ENCODE data around the gene C22orf42. TPM values are rescaled to one million over a fixed set of nuclear protein-coding genes. Genes with fewer than 3 reads are reported as not detected.

Gene C22orf42, protein sequence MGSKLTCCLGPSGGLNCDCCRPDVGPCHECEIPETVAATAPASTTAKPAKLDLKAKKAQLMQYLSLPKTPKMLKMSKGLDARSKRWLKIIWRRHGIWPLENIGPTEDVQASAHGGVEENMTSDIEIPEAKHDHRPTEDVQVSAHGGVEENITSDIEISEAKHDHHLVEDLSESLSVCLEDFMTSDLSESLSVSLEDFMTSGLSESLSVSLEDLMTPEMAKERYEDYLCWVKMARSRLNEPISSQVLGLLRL
- not detected in 2 replicates for total RNA-seq (2014; rRNA removed; shearing (Covaris generic); ENCODE audit: low replicate concordance)

DNA sequence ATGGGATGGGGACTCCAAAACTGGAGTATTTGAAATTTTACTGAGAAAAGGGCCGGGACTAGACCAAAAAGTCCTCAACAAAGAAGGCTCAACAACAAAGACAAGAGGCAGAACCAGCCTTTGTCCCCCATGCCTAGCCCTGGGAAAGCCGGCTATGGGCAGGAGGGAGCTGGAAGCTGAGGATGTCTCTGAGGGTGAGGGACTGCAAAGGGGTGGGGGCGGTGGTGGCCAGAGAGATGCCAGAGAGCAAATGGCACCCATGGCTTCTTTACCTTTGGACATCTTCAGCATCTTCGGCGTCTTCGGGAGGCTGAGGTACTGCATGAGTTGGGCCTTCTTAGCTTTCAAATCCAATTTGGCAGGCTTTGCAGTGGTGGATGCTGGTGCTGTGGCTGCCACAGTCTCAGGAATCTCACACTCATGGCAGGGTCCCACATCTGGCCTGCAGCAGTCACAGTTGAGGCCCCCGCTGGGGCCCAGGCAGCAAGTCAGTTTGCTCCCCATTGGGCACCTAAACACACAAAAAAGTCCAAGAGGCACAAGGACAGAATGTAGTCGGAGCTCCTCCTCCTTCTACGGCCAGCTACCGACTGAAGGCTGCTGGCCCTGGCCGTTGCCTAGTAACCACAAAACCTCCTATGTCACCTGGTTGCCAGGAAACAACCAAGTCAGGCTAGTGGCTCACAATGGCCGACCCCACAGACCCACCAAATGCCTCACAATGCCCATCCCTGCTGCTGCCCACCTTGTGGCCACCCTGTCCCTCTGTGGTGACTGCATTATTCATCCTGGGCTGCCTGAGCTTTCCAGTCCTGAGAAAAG lies at the start of gene C22orf42:
C22orf42 (minus strand) TSS at position 592 of the 822 bp plus-strand sequence; CDS start at position 504, 88 bp downstream.
- Histone ChIP-seq H3K9me3 (no peaks in the 10 kb centered on the region), H3K27me3 (peaks cover 15% of the 10 kb centered on the region), H3K36me3 (no peaks in the 10 kb centered on the region), H3K4me3 (no peak within 1 kb of the TSS)
- no peak for DNase-seq

DNA sequence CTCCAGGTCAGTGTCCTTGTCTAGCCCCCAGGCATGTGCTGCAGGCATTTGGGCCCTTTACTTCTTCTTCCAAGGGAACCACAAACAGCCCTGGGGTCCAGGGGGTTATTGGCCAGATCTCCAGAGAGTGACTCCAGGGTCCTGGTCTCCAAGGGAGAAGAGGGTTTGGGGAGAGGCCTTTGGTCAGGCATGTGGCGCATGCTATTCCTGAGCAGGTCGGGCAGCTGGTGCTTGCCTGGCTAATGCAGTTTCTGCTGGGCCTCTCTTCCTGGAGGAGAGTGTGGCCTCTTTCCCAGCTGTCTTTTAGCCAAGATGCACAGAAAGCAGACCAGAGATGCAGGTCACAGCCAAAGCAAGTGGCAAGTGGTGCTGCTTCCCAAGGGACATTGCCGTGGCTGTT lies 49.6 kb upstream of the C22orf42 start:
- Histone ChIP-seq H3K36me3 (no peaks in the 10 kb centered on the region), H3K27me3 (peaks cover 8% of the 10 kb centered on the region), H3K4me3 (no peak overlapping the region), H3K9me3 (no peaks in the 10 kb centered on the region)
- no peak for DNase-seq

DNA sequence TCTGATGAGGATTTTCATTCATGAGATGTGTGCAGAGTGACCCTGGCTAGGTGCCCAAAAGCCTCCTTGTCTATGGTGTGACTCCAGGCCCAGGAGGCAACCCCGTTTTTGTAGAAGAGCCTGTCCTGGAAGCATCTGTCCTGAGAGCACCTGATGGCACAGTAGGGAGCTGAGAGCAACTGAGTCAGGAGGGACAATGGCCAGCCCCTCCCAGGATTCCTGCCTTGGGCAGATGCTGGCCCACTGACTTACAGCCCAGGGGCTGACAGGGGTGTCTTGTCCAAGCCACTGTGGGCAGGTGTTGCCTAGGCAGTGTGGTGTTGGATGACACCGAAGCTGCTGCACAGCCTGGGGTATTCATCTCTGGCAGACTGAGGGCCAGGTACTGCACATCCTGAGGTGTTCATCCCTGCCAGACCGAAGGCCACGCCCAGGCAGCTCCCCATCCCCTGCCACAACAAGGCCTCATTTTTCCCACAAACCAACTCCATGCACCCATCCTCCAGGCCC lies 48.9 kb upstream of the C22orf42 start:
- DNase-seq = no peak
- Histone ChIP-seq H3K36me3 (no peaks in the 10 kb centered on the region), H3K9me3 (no peaks in the 10 kb centered on the region), H3K27me3 (peaks cover 15% of the 10 kb centered on the region), H3K4me3 (no peak overlapping the region)

DNA sequence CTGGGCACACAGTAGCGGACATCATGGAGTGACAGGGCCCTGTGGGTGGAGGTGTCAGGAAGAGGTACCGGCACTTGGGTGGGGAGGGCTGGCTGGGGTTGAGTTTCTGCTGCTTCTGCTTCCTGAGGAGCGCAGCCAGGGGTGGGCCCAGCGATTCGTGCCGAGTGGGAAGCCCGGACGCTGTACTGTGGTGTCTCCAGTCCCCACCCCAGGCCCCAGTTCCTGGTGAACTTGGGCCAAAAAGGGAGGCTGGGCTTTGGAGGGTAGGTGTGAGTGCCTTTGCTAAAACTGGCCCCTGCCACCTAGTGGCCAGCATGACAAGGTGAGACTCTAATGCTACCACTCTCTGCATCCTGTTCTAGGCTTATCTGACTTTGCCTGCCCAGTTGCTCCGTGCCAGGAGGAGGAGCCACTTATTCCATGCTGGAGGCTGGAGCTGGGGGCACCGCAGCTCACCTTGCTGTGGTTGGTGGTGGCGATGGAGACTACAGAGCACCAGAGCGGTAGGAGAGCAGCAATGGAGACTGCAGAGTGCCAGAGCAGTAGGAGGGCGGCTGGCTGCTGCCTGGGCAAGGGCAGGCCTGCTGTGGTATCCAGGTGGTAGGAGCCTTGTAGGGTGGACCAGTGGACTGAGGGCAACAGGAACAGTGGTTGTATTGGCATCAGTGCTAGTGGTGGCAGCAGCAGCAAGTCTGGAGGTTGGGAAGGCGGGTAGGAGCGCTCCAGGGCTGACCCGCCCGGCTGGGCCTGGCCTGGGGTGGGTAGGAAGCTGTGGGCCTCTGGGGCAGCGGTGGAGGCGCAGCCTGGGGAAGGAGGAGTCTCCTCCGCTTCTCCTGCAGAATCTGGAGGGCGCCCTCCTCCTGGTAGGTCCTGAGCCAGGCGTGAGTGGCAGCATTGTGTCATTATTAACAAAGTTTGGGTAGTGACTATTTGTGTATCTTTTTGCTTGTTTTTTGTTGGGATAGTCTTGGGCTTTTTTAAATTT lies 48.0 kb upstream of the C22orf42 start:
- DNase-seq = peak; percentile 17
- peaks cover 24% of the 10 kb centered on the region for H3K27me3 ChIP-seq
- H3K4me3 ChIP-seq = no peak overlapping the region
- no peaks in the 10 kb centered on the region for H3K36me3 ChIP-seq
- H3K9me3 ChIP-seq = no peaks in the 10 kb centered on the region

DNA sequence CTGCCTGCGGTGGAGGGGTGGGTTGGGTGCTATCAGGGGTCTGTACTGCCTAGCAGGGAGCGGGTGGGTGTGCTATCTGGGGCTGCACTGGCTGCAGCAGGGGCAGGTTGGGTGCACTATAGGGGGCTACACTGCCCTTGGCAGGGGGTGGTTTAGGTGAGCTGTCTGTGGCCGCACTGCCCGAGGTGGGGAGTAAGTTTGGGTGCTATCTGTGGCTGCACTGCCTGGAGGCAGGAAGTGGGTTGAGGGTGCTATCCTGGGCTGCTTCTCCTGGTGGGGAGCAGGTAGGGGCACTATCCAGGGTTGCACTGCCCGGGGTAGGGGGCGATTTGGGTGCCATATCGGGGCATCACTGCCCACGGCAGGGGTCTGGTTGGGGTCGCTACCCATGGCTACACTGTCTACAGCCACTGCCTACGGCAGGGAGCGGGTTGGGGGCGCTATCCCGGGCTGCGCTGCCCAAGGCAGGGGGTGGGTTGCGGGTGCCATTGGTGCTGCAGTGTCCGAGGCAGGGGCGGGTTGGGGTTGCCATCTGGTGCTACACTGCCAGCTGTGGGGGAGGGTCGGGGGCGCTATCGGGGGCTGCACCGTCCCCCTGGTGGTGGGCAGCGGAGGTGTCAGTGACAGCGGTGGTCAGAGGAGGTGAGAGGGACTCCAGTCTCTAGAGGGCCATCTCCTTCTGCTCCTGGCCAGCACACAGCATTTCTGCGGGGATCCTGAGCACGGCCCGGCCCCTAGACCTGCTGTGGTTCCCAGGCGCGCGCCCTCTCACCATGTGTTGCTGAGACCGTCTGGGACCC lies 47.1 kb upstream of the C22orf42 start:
- Histone ChIP-seq H3K36me3 (no peaks in the 10 kb centered on the region), H3K27me3 (peaks cover 24% of the 10 kb centered on the region), H3K9me3 (no peaks in the 10 kb centered on the region), H3K4me3 (no peak overlapping the region)
- DNase-seq = no peak

DNA sequence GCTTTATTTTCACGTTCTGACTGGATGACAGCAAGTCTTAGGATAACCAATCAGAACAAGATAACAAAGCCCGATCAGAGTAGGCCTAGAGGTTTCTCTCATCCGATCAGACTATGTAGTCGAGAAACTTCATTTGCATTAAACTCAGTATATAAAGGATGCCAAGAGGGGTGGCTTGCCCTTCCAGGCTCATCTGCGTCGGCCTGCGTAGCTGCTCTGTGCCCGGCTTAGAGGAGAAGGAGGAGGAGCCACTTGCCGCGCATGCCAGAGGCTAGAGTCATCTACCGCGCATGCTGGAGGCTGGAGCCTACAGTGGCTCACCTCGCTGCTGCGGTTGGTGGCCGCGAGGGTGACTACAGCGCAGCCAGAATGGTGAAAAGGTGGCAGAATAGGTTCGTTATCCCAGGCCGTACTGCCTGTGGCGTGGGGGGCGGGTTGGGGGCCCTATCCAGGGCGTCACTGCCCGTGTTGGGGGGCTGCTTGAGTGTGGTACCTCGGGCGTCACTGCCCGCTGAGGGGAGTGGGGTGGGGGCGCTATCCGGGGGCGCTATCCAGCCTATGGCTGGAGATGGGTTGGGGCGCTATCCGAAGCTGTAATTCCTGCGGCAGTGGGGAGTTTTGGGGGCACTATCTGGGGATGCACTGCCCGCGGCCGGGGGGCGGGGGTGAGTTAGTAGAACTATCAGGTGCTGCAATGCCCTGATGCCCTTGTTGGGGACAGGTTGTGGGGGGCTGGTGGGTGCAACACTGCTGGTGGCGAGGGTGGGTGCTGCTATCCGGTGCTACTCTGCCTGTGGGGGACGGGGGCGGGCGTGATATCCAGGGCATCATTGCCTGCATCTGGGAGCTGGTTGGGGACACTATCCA lies 46.0 kb upstream of the C22orf42 start, which contains the start of gene RFPL2:
RFPL2 (minus strand) TSS at position 218 of the 867 bp plus-strand sequence. CDS start 2,622 bp downstream, outside the sequence.
- Histone ChIP-seq H3K9me3 (no peaks in the 10 kb centered on the region), H3K4me3 (peak within 1 kb of the TSS; percentile 5), H3K36me3 (no peaks in the 10 kb centered on the region), H3K27me3 (peaks cover 24% of the 10 kb centered on the region)
- peak; percentile 71 for DNase-seq

DNA sequence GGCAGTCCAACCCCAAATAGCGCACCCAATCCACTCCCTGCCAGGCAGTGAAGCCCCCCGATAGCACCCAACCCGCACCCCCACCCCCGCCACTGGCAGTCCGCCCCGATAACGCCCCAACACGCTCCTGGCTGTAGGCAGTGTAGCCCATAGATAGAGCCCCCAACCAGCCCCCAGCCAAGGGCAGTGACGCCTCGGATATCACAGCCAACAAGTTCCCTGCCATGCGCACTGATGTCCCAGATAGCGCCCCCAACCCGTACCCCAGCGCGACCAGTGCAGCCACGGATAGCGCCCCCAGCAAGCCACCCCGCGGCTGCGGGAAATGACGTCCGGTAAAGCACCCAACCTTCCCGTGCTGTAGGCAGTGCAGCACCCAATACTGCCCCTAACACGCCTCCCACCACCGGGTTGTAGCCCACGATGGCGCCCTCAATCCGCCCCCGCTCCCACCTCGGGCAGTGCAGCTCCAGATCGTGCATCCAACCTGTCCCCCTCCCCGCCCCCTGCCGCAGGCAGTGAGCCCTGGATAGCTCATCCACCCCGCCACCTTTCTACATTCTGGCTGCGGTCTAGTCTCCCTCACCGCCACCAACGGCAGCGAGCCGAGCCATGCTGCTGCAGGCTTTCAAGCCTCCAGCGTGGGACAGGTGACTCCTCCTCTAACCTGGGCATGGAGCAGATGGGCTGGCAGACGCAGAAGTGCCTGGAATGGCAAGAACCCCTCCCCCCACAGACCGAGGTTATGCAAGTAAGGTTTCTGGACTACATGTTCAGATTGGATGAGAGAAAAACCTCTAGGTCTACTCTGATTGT lies 45.1 kb upstream of the C22orf42 start:
- Histone ChIP-seq H3K9me3 (no peaks in the 10 kb centered on the region), H3K4me3 (peak overlapping the region; percentile 5; the same call in 1 of the 2 replicates), H3K36me3 (no peaks in the 10 kb centered on the region), H3K27me3 (peaks cover 24% of the 10 kb centered on the region)
- no peak for DNase-seq

DNA sequence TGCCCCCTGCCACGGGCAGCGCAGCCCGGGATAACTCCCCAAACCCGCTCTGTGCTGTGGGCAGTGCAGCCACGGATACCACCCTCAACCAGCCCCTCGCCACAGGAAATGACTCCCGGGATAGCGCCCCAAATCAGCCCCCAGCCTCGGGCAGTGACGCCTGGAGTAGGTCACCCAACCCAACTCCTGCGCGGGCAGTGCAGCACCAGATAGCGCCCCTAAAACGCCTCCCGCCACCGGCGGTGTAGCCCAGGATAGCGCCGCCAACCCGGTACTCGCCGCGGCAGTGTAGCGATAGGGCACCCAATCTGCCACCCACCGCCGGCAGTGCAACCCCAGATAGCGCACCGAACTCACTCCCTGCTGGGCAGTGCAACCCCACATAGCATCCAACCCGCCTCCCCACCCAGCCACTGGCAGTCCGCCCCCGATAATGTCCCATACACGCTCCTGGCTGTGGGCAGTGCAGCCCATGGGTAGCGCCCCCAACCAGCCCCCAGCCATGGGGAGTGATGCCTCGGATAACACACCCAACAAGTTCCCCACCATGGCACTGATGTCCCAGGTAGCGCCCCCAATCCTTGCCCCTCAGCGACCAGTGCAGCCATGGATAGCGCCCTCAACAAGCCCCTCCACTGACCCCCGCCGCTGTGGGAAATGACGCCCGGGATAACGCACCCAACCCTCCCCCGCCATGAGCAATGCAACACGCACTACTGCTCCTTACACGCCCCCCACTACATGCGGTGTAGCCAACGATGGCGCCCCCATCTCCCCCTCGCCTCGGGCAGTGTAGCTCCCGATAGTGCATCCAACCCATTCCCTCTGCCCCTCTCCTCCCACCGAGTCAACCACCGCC lies 44.3 kb upstream of the C22orf42 start:
- no peaks in the 10 kb centered on the region for H3K36me3 ChIP-seq

DNA sequence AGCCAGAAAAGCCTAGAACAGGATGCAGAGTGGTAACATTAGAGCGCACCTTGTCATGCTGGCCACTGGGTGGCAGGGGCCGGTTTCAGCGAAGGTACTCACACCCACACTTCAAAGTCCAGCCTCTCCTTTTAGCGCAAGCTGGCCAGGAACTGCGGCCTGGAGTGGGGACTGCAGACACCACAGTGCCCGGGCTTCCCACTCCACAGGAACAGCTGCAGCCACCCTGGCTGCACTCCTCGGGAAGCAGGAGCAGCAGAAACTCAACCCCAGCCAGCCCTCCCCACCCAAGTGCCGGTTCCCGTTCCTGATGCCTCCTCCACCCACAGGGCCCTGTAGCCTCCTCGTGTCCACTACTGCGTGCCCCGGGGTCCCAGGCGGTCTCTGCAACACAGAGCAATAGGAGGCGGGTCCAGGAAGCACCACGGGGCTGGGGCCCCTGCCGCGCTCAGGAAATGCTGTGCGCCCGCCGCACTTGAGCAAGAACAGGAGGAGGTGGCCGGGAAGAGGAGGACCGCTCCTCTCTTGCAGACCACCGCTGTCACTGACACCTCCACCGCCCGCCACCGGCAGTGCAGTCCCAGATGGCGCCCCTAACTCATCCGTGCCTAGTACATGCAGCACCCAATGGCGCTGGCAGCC lies 43.6 kb upstream of the C22orf42 start:
- DNase-seq = peak; percentile 49
- no peak overlapping the region for H3K4me3 ChIP-seq
- H3K36me3 ChIP-seq = no peaks in the 10 kb centered on the region
- peaks cover 24% of the 10 kb centered on the region for H3K27me3 ChIP-seq
- no peaks in the 10 kb centered on the region for H3K9me3 ChIP-seq

More for the DNA sequence above, 44.3 kb upstream of the C22orf42 start:
- no peak for DNase-seq
- Histone ChIP-seq H3K4me3 (no peak overlapping the region), H3K9me3 (no peaks in the 10 kb centered on the region), H3K27me3 (peaks cover 24% of the 10 kb centered on the region)

DNA sequence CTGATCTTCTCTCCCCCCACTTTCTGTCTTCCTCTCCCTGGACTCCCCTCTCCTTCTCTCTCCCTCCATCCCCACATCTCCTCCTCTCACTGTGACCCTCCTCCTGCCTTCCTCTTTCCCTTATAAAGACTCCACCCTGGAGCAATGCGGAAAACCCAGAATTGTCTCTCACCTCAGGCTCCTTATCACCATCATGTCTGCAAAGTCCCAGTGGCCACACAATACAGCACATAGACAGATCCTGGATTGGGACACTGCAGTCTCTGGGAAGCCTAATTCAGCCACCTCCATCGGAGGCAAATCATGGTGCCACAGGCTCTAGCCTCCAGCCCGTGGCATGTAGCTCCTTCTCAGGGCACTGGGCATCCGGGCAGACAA lies 43.0 kb upstream of the C22orf42 start:
- DNase-seq = no peak
- no peak overlapping the region for H3K4me3 ChIP-seq

DNA sequence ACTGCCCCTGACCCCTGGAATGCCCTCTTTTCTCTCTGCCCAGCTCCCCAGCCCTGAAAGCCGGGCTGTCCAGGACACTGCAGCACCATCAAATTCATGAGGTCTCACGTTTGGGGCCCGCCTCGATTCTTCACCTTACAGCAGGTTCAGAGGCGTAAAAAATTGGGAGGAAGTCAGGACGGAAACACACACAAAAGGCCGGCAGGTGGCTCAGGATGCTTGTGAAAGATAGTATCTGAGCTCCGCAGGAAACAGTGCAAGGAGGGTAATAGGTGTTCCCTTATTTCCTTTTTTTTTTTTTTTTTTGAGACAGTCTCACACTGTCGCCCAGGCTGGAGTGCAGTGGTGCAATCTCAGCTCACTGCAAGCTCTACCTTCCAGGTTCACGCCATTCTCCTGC lies 41.6 kb upstream of the C22orf42 start:
- Histone ChIP-seq H3K36me3 (no peaks in the 10 kb centered on the region), H3K9me3 (no peaks in the 10 kb centered on the region), H3K4me3 (no peak overlapping the region), H3K27me3 (peaks cover 24% of the 10 kb centered on the region)
- no peak for DNase-seq

More for the DNA sequence above, 43.0 kb upstream of the C22orf42 start:
- Histone ChIP-seq H3K27me3 (peaks cover 24% of the 10 kb centered on the region), H3K36me3 (no peaks in the 10 kb centered on the region), H3K9me3 (no peaks in the 10 kb centered on the region)

DNA sequence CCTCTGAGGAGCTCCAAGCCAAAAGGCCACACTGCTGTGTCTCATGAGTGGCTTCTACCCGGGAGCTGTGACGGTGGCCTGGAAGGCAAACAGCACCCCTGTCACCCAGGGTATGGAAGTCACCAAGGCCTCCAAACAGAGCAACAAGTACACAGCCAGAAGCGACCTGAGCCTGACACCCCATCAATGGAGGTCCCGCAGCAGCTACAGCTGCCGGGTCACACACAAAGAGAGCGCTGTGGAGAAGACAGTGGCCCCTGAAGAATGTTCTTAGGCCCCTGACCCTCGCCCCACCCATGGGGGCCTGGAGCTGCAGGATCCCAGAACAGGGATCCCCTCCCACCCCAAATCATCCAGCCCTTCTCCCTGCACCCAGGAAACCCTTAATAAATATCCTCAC lies 40.9 kb upstream of the C22orf42 start:
- Histone ChIP-seq H3K27me3 (peaks cover 26% of the 10 kb centered on the region), H3K36me3 (no peaks in the 10 kb centered on the region), H3K9me3 (no peaks in the 10 kb centered on the region), H3K4me3 (no peak overlapping the region)
- DNase-seq = no peak

DNA sequence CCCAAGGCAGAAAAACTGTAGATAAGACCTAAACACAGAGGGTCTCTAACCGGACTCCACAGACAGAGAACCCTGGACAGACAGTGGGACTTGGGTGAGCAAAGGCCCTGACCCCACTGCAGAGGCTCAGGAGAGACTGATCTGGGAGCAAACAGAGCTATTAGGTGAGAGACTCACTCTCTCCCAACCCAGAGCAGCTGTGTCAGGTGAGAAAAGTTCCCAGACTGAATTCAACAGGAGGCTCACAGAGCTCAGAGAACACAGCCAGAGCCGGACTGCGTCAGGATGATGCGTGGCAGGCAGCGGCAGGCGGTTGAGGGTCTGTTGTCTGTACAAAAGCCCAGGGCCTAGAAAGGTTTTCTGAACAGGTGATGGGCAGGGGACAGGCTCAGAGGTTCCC lies 40.2 kb upstream of the C22orf42 start:
- Histone ChIP-seq H3K27me3 (peaks cover 27% of the 10 kb centered on the region), H3K36me3 (no peaks in the 10 kb centered on the region), H3K9me3 (no peaks in the 10 kb centered on the region), H3K4me3 (no peak overlapping the region)
- DNase-seq = no peak

All from MG63 (cell line).